OCI-LY1 (cell line): ENCODE data around the gene RANBP1.

ENCODE experiments used
- H2AFZ ChIP-seq: fragments of 200-600 bp; sonication (generic), shearing (Covaris generic); 2 replicates; pipeline ENCODE4 v1.6.0; 2014; ENCODE audit warnings: antibody characterized with exemption, mild to moderate bottlenecking, low read length
- H3F3A ChIP-seq: fragments of 200-600 bp; sonication (generic), shearing (Covaris generic); 2 replicates; pipeline ENCODE4 v1.6.0; 2014; ENCODE audit warnings: mild to moderate bottlenecking, antibody characterized with exemption, low read length, moderate library complexity; ENCODE audit not compliant: insufficient read depth
- H3K27ac ChIP-seq: fragments of 200-600 bp; sonication (generic); 2 replicates; pipeline ENCODE4 v1.5.1; 2014; ENCODE audit warnings: low read length, mixed run types, mild to moderate bottlenecking, low read depth; ENCODE audit not compliant: poor library complexity, severe bottlenecking
- H3K27me3 ChIP-seq: fragments of 200-600 bp; sonication (generic); 2 replicates; pipeline ENCODE4 v1.6.0; 2014; ENCODE audit warnings: antibody characterized with exemption, mild to moderate bottlenecking, low read length, moderate library complexity; ENCODE audit not compliant: insufficient read depth
- H3K36me3 ChIP-seq: fragments of 200-600 bp; sonication (generic); 2 replicates; pipeline ENCODE4 v1.6.1; 2014; ENCODE audit warnings: mild to moderate bottlenecking, antibody characterized with exemption, low read length, moderate library complexity, mixed read lengths; ENCODE audit not compliant: insufficient read depth
- H3K4me1 ChIP-seq: fragments of 200-600 bp; sonication (generic); 2 replicates; pipeline ENCODE4 v1.5.1; 2014; ENCODE audit warnings: mild to moderate bottlenecking, low read length, moderate library complexity; ENCODE audit not compliant: insufficient read depth, severe bottlenecking
- H3K4me2 ChIP-seq: fragments of 200-600 bp; sonication (generic), shearing (Covaris generic); 2 replicates; pipeline ENCODE4 v1.6.1; 2014; ENCODE audit warnings: low read length
- H3K4me3 ChIP-seq: fragments of 200-600 bp; sonication (generic); 2 replicates; pipeline ENCODE4 v1.5.1; 2014; ENCODE audit warnings: low read length, low read depth, mild to moderate bottlenecking, mixed read lengths; ENCODE audit not compliant: poor library complexity, severe bottlenecking
- H3K79me2 ChIP-seq: fragments of 200-600 bp; shearing (Covaris generic); 2 replicates; pipeline ENCODE4 v1.6.1; 2016; ENCODE audit warnings: mixed run types, low read length, mixed read lengths; ENCODE audit not compliant: insufficient read depth
- H3K9ac ChIP-seq: fragments of 200-600 bp; sonication (generic), shearing (Covaris generic); 2 replicates; pipeline ENCODE4 v1.6.1; 2014; ENCODE audit warnings: mild to moderate bottlenecking, low read length, mixed read lengths
- H3K9me2 ChIP-seq: fragments of 200-600 bp; sonication (generic), shearing (Covaris generic); 2 replicates; pipeline ENCODE4 v1.6.1; 2014; ENCODE audit warnings: low read depth, mild to moderate bottlenecking, low read length, mixed read lengths
- H3K9me3 ChIP-seq: fragments of 200-600 bp; shearing (Covaris generic); 2 replicates; pipeline ENCODE4 v1.6.1; 2014; ENCODE audit warnings: low read length, mixed read lengths
- H4K20me1 ChIP-seq: fragments of 200-600 bp; sonication (generic), shearing (Covaris generic); 2 replicates; pipeline ENCODE4 v1.6.0; 2016; ENCODE audit warnings: mild to moderate bottlenecking, low read length; ENCODE audit not compliant: insufficient read depth
- CTCF ChIP-seq: fragments of 200-600 bp; sonication (generic), shearing (Covaris generic); IDR thresholded peaks from 2 replicates; pipeline ENCODE4 v1.5.1; 2017; ENCODE audit warnings: mild to moderate bottlenecking, antibody characterized with exemption, low read length, moderate library complexity, mixed read lengths
- EZH2 ChIP-seq: fragments of 200-600 bp; sonication (generic), shearing (Covaris generic); IDR thresholded peaks from 2 replicates; pipeline ENCODE4 v1.8.0; 2017; ENCODE audit warnings: borderline replicate concordance, mixed run types, mild to moderate bottlenecking, antibody characterized with exemption, low read length, moderate library complexity, mixed read lengths

RANBP1 gene

GRCh38 chr22:20089226-20089976 is 26.5 kb upstream of the RANBP1 start:
- H3K4me3 ChIP-seq, result no peak overlapping the region
- no peaks in the 10 kb centered on the region for H3K9me2 ChIP-seq
- TF ChIP-seq EZH2 (no peak), CTCF (no peak)
- H3K27ac ChIP-seq, result no peak overlapping the region
- H3K9me3 ChIP-seq, result no peaks in the 10 kb centered on the region
- no peaks in the 10 kb centered on the region for H4K20me1 ChIP-seq
- H3K4me1 ChIP-seq, result peaks cover 10% of the 10 kb centered on the region
- H3K4me2 ChIP-seq, result no peak overlapping the region
- no peak overlapping the region for H3K9ac ChIP-seq
- no peaks in the 10 kb centered on the region for H3F3A ChIP-seq
- H3K27me3 ChIP-seq, result no peaks in the 10 kb centered on the region
- no peak overlapping the region for H2AFZ ChIP-seq
- H3K36me3 ChIP-seq, result peaks cover 93% of the 10 kb centered on the region
- peaks cover 13% of the 10 kb centered on the region; the same call in 1 of the 2 replicates for H3K79me2 ChIP-seq

DNA sequence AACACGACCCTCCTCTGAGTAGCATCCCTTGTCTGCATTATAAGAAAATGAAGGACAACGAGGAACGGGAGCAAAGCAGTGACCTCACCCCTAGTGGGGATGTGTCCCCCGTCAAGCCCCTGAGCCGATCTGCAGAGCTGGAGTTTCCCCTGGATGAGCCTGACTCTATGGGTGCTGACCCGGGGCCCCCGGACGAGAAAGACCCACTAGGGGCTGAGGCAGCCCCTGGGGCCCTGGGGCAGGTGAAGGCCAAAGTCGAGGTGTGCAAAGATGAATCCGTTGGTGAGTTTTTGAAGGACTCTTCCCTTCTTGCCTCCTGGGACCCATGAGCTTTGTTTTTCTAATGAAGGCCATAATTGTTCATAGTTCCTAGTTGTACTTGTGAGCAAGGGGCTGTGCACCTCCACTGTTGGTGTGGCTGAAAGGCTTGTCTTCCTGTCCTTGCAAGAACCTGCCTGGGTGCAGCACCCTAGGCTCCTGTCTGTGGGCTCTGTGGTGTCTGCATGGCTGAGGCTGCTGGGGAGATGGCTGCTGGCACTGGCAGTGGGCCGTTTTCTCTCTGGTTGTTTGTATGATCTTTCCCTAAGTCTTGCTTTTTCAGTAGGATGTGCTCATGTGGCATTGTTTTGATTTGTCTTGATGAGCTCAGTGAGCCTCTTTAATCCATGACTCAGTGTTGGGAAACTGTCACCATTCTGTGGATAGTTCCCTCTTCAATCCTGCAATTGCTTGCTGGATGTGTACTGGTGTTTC is 25.8 kb upstream of the RANBP1 start:
- Histone ChIP-seq H3K9ac (no peak overlapping the region), H3K4me2 (no peak overlapping the region), H3K4me1 (peaks cover 2% of the 10 kb centered on the region), H3K9me3 (no peaks in the 10 kb centered on the region), H3K27me3 (no peaks in the 10 kb centered on the region), H3K27ac (no peak overlapping the region), H3K79me2 (peaks cover 5% of the 10 kb centered on the region; the same call in 1 of the 2 replicates), H4K20me1 (no peaks in the 10 kb centered on the region), H3K9me2 (no peaks in the 10 kb centered on the region), H2AFZ (no peak overlapping the region), H3K36me3 (peaks cover 99% of the 10 kb centered on the region), H3F3A (no peaks in the 10 kb centered on the region), H3K4me3 (no peak overlapping the region)
- TF ChIP-seq EZH2 (no peak), CTCF (no peak)

GRCh38 chr22:20090730-20091240 is 25.1 kb upstream of the RANBP1 start:
- Histone ChIP-seq H3K27ac (no peak overlapping the region), H3K9ac (no peak overlapping the region)

More at GRCh38 chr22:20090730-20091240, 25.1 kb upstream of the RANBP1 start:
- Histone ChIP-seq H3K36me3 (peaks cover 99% of the 10 kb centered on the region), H3K9me3 (no peaks in the 10 kb centered on the region), H3K27me3 (no peaks in the 10 kb centered on the region), H3K4me3 (no peak overlapping the region), H4K20me1 (no peaks in the 10 kb centered on the region), H3K9me2 (no peaks in the 10 kb centered on the region), H3K79me2 (no peaks in the 10 kb centered on the region), H3K4me2 (no peak overlapping the region), H3K4me1 (no peaks in the 10 kb centered on the region), H2AFZ (no peak overlapping the region), H3F3A (no peaks in the 10 kb centered on the region)
- TF ChIP-seq CTCF (no peak), EZH2 (no peak)
